HEK293 (cell line): ENCODE results near the gene SERINC3.

Experiments used
- KLF7 ChIP-seq: fragments of 450-650 bp; formaldehyde crosslinking; IDR thresholded peaks from 2 replicates; pipeline ENCODE4 v1.5.1; 2016; ENCODE audit warnings: missing biosample characterization, missing genetic modification characterization, borderline replicate concordance
- OSR2 ChIP-seq: fragments of 450-650 bp; formaldehyde crosslinking; IDR thresholded peaks from 2 replicates; pipeline ENCODE4 v1.5.1; 2016; ENCODE audit warnings: missing biosample characterization, missing genetic modification characterization
- SCRT1 ChIP-seq: fragments of 450-650 bp; formaldehyde crosslinking; IDR thresholded peaks from 2 replicates; pipeline ENCODE4 v1.5.1; 2016; ENCODE audit warnings: missing biosample characterization, missing genetic modification characterization, borderline replicate concordance
- SP2 ChIP-seq: fragments of 450-650 bp; formaldehyde crosslinking; IDR thresholded peaks from 2 replicates; pipeline ENCODE4 v1.5.1; 2016; ENCODE audit warnings: missing biosample characterization, missing genetic modification characterization
- TCF7L2 ChIP-seq: IDR thresholded peaks from 2 replicates; pipeline ENCODE4 v1.6.1; 2011; ENCODE audit warnings: low read depth, mild to moderate bottlenecking, inconsistent platforms, low read length, moderate library complexity, borderline replicate concordance
- WT1 ChIP-seq: fragments of 450-650 bp; formaldehyde crosslinking; IDR thresholded peaks from 2 replicates; pipeline ENCODE4 v1.5.1; 2016; ENCODE audit warnings: missing biosample characterization, missing genetic modification characterization
- YY2 ChIP-seq: fragments of 450-650 bp; formaldehyde crosslinking; IDR thresholded peaks from 2 replicates; pipeline ENCODE4 v1.5.1; 2016; ENCODE audit warnings: missing biosample characterization, missing genetic modification characterization
- ZBTB21 ChIP-seq: fragments of 450-650 bp; formaldehyde crosslinking; IDR thresholded peaks from 2 replicates; pipeline ENCODE4 v1.5.1; 2017; ENCODE audit warnings: missing biosample characterization, missing genetic modification characterization
- ZBTB8A ChIP-seq: fragments of 450-650 bp; formaldehyde crosslinking; IDR thresholded peaks from 2 replicates; pipeline ENCODE4 v1.5.1; 2016; ENCODE audit warnings: missing biosample characterization, missing genetic modification characterization
- ZNF10 ChIP-seq: fragments of 450-650 bp; formaldehyde crosslinking; IDR thresholded peaks from 2 replicates; pipeline ENCODE4 v1.5.1; 2017; ENCODE audit warnings: missing biosample characterization, missing genetic modification characterization
- ZNF121 ChIP-seq: fragments of 450-650 bp; formaldehyde crosslinking; IDR thresholded peaks from 2 replicates; pipeline ENCODE4 v1.5.1; 2016; ENCODE audit warnings: missing biosample characterization, missing genetic modification characterization
- ZNF132 ChIP-seq: fragments of 450-650 bp; formaldehyde crosslinking; IDR thresholded peaks from 2 replicates; pipeline ENCODE4 v1.5.1; 2017; ENCODE audit warnings: missing biosample characterization, missing genetic modification characterization, borderline replicate concordance
- ZNF169 ChIP-seq: fragments of 450-650 bp; formaldehyde crosslinking; IDR thresholded peaks from 2 replicates; pipeline ENCODE4 v1.5.1; 2016; ENCODE audit warnings: missing biosample characterization, missing genetic modification characterization
- ZNF2 ChIP-seq: fragments of 450-650 bp; formaldehyde crosslinking; IDR thresholded peaks from 2 replicates; pipeline ENCODE4 v1.5.1; 2016; ENCODE audit warnings: missing biosample characterization, missing genetic modification characterization
- ZNF202 ChIP-seq: fragments of 450-650 bp; formaldehyde crosslinking; IDR thresholded peaks from 2 replicates; pipeline ENCODE4 v1.5.1; 2016; ENCODE audit warnings: missing biosample characterization, missing genetic modification characterization, borderline replicate concordance
- ZNF239 ChIP-seq: fragments of 450-650 bp; formaldehyde crosslinking; IDR thresholded peaks from 2 replicates; pipeline ENCODE4 v1.5.1; 2016; ENCODE audit warnings: missing biosample characterization, missing genetic modification characterization
- ZNF24 ChIP-seq: fragments of 450-650 bp; formaldehyde crosslinking; IDR thresholded peaks from 2 replicates; pipeline ENCODE4 v1.5.1; 2016; ENCODE audit warnings: missing biosample characterization, missing genetic modification characterization
- ZNF248 ChIP-seq: fragments of 450-650 bp; formaldehyde crosslinking; IDR thresholded peaks from 2 replicates; pipeline ENCODE4 v1.5.1; 2017; ENCODE audit warnings: missing biosample characterization, missing genetic modification characterization
- ZNF311 ChIP-seq: fragments of 450-650 bp; formaldehyde crosslinking; IDR thresholded peaks from 2 replicates; pipeline ENCODE4 v1.5.1; 2017; ENCODE audit warnings: missing biosample characterization, missing genetic modification characterization, borderline replicate concordance
- ZNF391 ChIP-seq: fragments of 450-650 bp; formaldehyde crosslinking; IDR thresholded peaks from 2 replicates; pipeline ENCODE4 v1.5.1; 2016; ENCODE audit warnings: low read depth, missing biosample characterization, missing genetic modification characterization, borderline replicate concordance
- ZNF48 ChIP-seq: fragments of 450-650 bp; formaldehyde crosslinking; IDR thresholded peaks from 2 replicates; pipeline ENCODE4 v1.5.1; 2016; ENCODE audit warnings: missing biosample characterization, missing genetic modification characterization
- ZNF561 ChIP-seq: fragments of 450-650 bp; IDR thresholded peaks from 2 replicates; pipeline ENCODE4 v1.5.1; 2018; ENCODE audit warnings: missing biosample characterization, missing genetic modification characterization, borderline replicate concordance
- ZNF600 ChIP-seq: fragments of 450-650 bp; formaldehyde crosslinking; IDR thresholded peaks from 2 replicates; pipeline ENCODE4 v1.5.1; 2016; ENCODE audit warnings: missing biosample characterization, missing genetic modification characterization
- ZNF658 ChIP-seq: fragments of 450-650 bp; formaldehyde crosslinking; IDR thresholded peaks from 2 replicates; pipeline ENCODE4; 2016; ENCODE audit warnings: missing biosample characterization, missing genetic modification characterization
- ZSCAN23 ChIP-seq: fragments of 450-650 bp; formaldehyde crosslinking; IDR thresholded peaks from 2 replicates; pipeline ENCODE4 v1.5.1; 2016; ENCODE audit warnings: missing biosample characterization, missing genetic modification characterization
- ZXDB ChIP-seq: fragments of 450-650 bp; formaldehyde crosslinking; IDR thresholded peaks from 2 replicates; pipeline ENCODE4 v1.5.1; 2016; ENCODE audit warnings: missing biosample characterization, missing genetic modification characterization
- TF ChIP-seq, protein P1 (sequence below): fragments of 450-650 bp; formaldehyde crosslinking; IDR thresholded peaks from 2 replicates; pipeline ENCODE4 v1.5.1; 2016; ENCODE audit warnings: missing biosample characterization, missing genetic modification characterization
- TF ChIP-seq, protein P2 (sequence below): fragments of 450-650 bp; formaldehyde crosslinking; IDR thresholded peaks from 2 replicates; pipeline ENCODE4 v1.5.1; 2016; ENCODE audit warnings: missing biosample characterization, missing genetic modification characterization
- TF ChIP-seq, protein P3 (sequence below): sonication (generic); formaldehyde crosslinking; IDR thresholded peaks from 2 replicates; pipeline ENCODE4 v1.8.1; 2022; ENCODE audit warnings: mild to moderate bottlenecking, moderate library complexity, missing genetic modification reagents
- TF ChIP-seq, protein P4 (sequence below): fragments of 450-650 bp; formaldehyde crosslinking; IDR thresholded peaks from 2 replicates; pipeline ENCODE4 v1.5.1; 2016; ENCODE audit warnings: missing biosample characterization, missing genetic modification characterization

The SERINC3 gene

DNA sequence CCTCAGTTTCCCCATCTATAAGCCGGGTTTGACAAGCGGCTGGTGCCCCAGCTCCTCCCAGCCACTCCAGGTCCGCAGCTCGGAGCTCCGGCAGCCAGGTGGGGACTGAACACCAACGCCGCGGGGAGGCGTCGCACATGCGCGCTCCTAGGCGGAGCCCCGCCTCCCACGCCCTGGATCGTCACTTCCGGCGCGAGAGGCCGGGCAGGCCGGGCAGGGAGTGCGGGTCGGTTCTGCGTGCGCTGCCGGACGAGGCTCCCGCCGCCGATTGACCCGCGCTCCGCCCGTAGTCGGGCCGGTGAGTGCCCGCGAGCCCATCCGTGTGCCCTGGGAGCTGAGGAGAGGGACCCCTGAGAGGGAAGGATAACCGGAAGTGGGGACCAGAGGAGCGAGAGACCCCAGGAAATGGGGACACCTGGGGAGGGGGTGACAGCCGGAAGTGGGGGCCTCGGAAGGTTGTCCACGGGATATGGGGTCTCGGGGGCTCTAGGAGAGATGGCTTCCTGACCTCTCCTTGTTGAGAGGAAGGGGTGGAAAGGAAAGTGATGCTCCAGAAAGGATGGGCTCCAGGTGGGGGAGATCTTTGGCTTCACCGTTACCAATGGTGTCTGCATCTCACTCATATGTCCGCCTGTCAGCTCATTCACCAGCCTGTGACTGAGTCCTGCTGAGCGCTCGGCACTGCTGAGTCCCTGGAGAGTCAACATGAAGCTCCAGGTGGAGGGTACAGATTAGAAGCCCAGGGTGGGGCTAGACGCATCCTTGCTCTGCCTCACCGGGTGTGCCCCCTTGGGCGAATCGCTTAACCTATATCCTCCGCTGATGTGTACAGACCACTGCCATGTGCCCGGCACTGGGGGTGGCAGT, 45.9 kb downstream of the SERINC3 start, which contains the start of gene TTPAL (continued):
- peak; percentile 87 for TF ChIP-seq ZXDB
- TF ChIP-seq KLF7 (tag by site-specific recombination): peak; percentile 54; the same call in 1 of the 2 replicates
- TF ChIP-seq OSR2 (tag by site-specific recombination): 0 out of 2 replicates have a peak, but pooled peaks have one; percentile 22
- TF ChIP-seq ZNF311 (tag by site-specific recombination): no peak
- TF ChIP-seq ZNF24: peak; percentile 23; the same call in 1 of the 2 replicates
- peak; percentile 95 for TF ChIP-seq ZNF561 (tag by site-specific recombination)
- TF ChIP-seq ZBTB21 (tag by site-specific recombination): 0 out of 2 replicates have a peak, but pooled peaks have one; percentile 12
- TF ChIP-seq ZNF10 (tag by site-specific recombination): no peak
- TF ChIP-seq, protein P1, sequence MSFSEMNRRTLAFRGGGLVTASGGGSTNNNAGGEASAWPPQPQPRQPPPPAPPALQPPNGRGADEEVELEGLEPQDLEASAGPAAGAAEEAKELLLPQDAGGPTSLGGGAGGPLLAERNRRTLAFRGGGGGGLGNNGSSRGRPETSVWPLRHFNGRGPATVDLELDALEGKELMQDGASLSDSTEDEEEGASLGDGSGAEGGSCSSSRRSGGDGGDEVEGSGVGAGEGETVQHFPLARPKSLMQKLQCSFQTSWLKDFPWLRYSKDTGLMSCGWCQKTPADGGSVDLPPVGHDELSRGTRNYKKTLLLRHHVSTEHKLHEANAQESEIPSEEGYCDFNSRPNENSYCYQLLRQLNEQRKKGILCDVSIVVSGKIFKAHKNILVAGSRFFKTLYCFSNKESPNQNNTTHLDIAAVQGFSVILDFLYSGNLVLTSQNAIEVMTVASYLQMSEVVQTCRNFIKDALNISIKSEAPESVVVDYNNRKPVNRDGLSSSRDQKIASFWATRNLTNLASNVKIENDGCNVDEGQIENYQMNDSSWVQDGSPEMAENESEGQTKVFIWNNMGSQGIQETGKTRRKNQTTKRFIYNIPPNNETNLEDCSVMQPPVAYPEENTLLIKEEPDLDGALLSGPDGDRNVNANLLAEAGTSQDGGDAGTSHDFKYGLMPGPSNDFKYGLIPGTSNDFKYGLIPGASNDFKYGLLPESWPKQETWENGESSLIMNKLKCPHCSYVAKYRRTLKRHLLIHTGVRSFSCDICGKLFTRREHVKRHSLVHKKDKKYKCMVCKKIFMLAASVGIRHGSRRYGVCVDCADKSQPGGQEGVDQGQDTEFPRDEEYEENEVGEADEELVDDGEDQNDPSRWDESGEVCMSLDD (tag by site-specific recombination): peak; percentile 77
- TF ChIP-seq SP2 (tag by site-specific recombination): peak; percentile 80
- TF ChIP-seq ZBTB8A (tag by site-specific recombination): peak; percentile 70
- TF ChIP-seq ZNF202 (tag by site-specific recombination): no peak
- no peak for TF ChIP-seq YY2 (tag by site-specific recombination)
- TF ChIP-seq ZNF2 (tag by site-specific recombination): peak; percentile 47; the same call in 1 of the 2 replicates
- TF ChIP-seq, protein P2, sequence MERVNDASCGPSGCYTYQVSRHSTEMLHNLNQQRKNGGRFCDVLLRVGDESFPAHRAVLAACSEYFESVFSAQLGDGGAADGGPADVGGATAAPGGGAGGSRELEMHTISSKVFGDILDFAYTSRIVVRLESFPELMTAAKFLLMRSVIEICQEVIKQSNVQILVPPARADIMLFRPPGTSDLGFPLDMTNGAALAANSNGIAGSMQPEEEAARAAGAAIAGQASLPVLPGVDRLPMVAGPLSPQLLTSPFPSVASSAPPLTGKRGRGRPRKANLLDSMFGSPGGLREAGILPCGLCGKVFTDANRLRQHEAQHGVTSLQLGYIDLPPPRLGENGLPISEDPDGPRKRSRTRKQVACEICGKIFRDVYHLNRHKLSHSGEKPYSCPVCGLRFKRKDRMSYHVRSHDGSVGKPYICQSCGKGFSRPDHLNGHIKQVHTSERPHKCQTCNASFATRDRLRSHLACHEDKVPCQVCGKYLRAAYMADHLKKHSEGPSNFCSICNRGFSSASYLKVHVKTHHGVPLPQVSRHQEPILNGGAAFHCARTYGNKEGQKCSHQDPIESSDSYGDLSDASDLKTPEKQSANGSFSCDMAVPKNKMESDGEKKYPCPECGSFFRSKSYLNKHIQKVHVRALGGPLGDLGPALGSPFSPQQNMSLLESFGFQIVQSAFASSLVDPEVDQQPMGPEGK (tag by site-specific recombination): peak; percentile 87
- TF ChIP-seq ZNF658 (tag by site-specific recombination): no peak
- TF ChIP-seq ZNF248 (tag by site-specific recombination): no peak
- peak; percentile 82 for TF ChIP-seq ZNF391 (tag by site-specific recombination)
- peak; percentile 42; the same call in 1 of the 2 replicates for TF ChIP-seq WT1 (tag by site-specific recombination)
- peak; percentile 87 for TF ChIP-seq ZNF600 (tag by site-specific recombination)
- TF ChIP-seq ZNF169 (tag by site-specific recombination): no peak
- no peak for TF ChIP-seq SCRT1 (tag by site-specific recombination)
- TF ChIP-seq, protein P3, sequence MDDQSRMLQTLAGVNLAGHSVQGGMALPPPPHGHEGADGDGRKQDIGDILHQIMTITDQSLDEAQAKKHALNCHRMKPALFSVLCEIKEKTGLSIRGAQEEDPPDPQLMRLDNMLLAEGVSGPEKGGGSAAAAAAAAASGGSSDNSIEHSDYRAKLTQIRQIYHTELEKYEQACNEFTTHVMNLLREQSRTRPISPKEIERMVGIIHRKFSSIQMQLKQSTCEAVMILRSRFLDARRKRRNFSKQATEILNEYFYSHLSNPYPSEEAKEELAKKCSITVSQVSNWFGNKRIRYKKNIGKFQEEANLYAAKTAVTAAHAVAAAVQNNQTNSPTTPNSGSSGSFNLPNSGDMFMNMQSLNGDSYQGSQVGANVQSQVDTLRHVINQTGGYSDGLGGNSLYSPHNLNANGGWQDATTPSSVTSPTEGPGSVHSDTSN (CRISPR knock-in tag): no peak
- no peak for TF ChIP-seq ZNF48 (tag by site-specific recombination)
- TF ChIP-seq ZNF132: no peak
- TF ChIP-seq, protein P4, sequence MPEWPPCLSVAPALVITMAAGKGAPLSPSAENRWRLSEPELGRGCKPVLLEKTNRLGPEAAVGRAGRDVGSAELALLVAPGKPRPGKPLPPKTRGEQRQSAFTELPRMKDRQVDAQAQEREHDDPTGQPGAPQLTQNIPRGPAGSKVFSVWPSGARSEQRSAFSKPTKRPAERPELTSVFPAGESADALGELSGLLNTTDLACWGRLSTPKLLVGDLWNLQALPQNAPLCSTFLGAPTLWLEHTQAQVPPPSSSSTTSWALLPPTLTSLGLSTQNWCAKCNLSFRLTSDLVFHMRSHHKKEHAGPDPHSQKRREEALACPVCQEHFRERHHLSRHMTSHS (tag by site-specific recombination): no peak
- no peak for TF ChIP-seq ZNF121
- no peak for TF ChIP-seq TCF7L2
- no peak for TF ChIP-seq ZSCAN23
- TF ChIP-seq ZNF239 (tag by site-specific recombination): no peak
- TF ChIP-seq, all 188 proteins: peak for 57
